Lung (tissue), 12 donors: ENCODE measurements around the gene C11orf91. TPM values are rescaled to one million over a fixed set of nuclear protein-coding genes. Genes with fewer than 3 reads are reported as not detected.

Experiments
- ATAC-seq: fragments of 200-7000 bp; cut with Tn5 transposase; one replicate; pipeline ENCODE4 v1.9.1; 2020; ENCODE audit warnings: moderate number of reproducible peaks; ENCODE audit not compliant: insufficient read depth, low FRiP score
- DNase-seq, 3 donors: peaks; one replicate each; pipeline ENCODE4 v3.0.0-alpha.2; 2013 to 2017
- H3K27ac ChIP-seq, 2 donors: one replicate each; pipeline ENCODE4 v1.5.1; 2013; ENCODE audit warnings: mild to moderate bottlenecking in 2 of 2, moderate library complexity in 2 of 2, control low read depth in 1 of 2, inconsistent platforms in 1 of 2, low read depth in 1 of 2, low read length in 1 of 2
- H3K27me3 ChIP-seq, 3 donors: one replicate each; pipeline ENCODE4 v1.5.1; 2013; ENCODE audit warnings: low read length in 2 of 3; ENCODE audit not compliant: control insufficient read depth in 3 of 3, insufficient read depth in 3 of 3
- H3K36me3 ChIP-seq, 4 donors: one replicate each; pipeline ENCODE4 v1.5.1; 2013; ENCODE audit warnings: low read length in 4 of 4, mild to moderate bottlenecking in 1 of 4, moderate library complexity in 1 of 4; ENCODE audit not compliant: control insufficient read depth in 4 of 4, insufficient read depth in 4 of 4
- H3K4me1 ChIP-seq, 5 donors: one replicate each; pipeline ENCODE4 v1.5.1; 2013; ENCODE audit warnings: low read length in 5 of 5, mild to moderate bottlenecking in 2 of 5, moderate library complexity in 1 of 5; ENCODE audit not compliant: control insufficient read depth in 5 of 5, insufficient read depth in 5 of 5
- H3K4me3 ChIP-seq: one replicate; pipeline ENCODE4 v1.5.1; 2013; ENCODE audit warnings: mild to moderate bottlenecking, control low read depth, moderate library complexity
- H3K9ac ChIP-seq, 2 donors: one replicate each; pipeline ENCODE4 v1.5.1; 2013; ENCODE audit warnings: low read length in 2 of 2, control low read depth in 1 of 2; ENCODE audit not compliant: insufficient read depth in 1 of 2
- H3K9me3 ChIP-seq, 4 donors: one replicate each; pipeline ENCODE4 v1.5.1; 2013; ENCODE audit warnings: low read length in 3 of 4, mild to moderate bottlenecking in 1 of 4, moderate library complexity in 1 of 4; ENCODE audit not compliant: control insufficient read depth in 4 of 4, insufficient read depth in 3 of 4
- WGBS, 2 donors: extraction: QIAGEN DNeasy Blood & Tissue Kit; methylation state at CpG; one replicate each; pipeline ENCODE4 v1.1.7; 2013; 5-methylcytosine and 5-hydroxymethylcytosine counted together
- polyA plus RNA-seq, 2 donors: library from polyadenylated mRNA; stranded (reverse); fragments of 200-250 nt; gene quantifications; one replicate each; pipeline ENCODE4 v1.2.1, GENCODE V29; 2013
- total RNA-seq, 2 donors: library from RNA; depleted of rRNA in 1 of 2; stranded (reverse); fragments of >200 nt in 1 of 2; gene quantifications; one replicate each; pipeline ENCODE4 v1.2.1, GENCODE V29; 2014 to 2021
- TF ChIP-seq, protein P1 (sequence below): IDR thresholded peaks from 2 replicates; pipeline ENCODE4 v1.5.1; 2012; ENCODE audit warnings: mild to moderate bottlenecking; ENCODE audit errors: control extremely low read depth, extremely low read depth
- donor health status: control.
- donor health status: control.
- donor health status: Bipolar disorder and iron deficiency.
- donor health status: healthy.
- donor health status: DM: yes; HTN: yes; CAD: no.

C11orf91 gene
- total and polyA plus RNA-seq, 4 donors: 0.58 to 3.6 TPM; not detected in 2

- ATAC-seq: no peak
- Histone ChIP-seq H3K36me3 (no peaks in the 10 kb centered on the region), H3K4me3 (no peak overlapping the region), H3K27me3 (no peaks in the 10 kb centered on the region), H3K4me1 (peaks cover 16 to 44% (median 23%) of the 10 kb centered on the region in 5 donors), H3K9me3 (no peaks in the 10 kb centered on the region), H3K9ac (no peak overlapping the region), H3K27ac (no peak overlapping the region)
- DNase-seq: no peak
- TF ChIP-seq, protein P1, sequence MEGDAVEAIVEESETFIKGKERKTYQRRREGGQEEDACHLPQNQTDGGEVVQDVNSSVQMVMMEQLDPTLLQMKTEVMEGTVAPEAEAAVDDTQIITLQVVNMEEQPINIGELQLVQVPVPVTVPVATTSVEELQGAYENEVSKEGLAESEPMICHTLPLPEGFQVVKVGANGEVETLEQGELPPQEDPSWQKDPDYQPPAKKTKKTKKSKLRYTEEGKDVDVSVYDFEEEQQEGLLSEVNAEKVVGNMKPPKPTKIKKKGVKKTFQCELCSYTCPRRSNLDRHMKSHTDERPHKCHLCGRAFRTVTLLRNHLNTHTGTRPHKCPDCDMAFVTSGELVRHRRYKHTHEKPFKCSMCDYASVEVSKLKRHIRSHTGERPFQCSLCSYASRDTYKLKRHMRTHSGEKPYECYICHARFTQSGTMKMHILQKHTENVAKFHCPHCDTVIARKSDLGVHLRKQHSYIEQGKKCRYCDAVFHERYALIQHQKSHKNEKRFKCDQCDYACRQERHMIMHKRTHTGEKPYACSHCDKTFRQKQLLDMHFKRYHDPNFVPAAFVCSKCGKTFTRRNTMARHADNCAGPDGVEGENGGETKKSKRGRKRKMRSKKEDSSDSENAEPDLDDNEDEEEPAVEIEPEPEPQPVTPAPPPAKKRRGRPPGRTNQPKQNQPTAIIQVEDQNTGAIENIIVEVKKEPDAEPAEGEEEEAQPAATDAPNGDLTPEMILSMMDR: no peak
- 47 to 69% methylated on average over 5 of the region's 5 CpGs for WGBS, 2 donors
These were observed 4.2 kb downstream of the C11orf91 start for GRCh38 chr11:33696411-33696810.

- 77 to 95% methylated on average over 4 of the region's 4 CpGs for WGBS, 2 donors
- Histone ChIP-seq H3K36me3 (no peaks in the 10 kb centered on the region), H3K9ac (no peak overlapping the region), H3K4me1 (peaks cover 17 to 50% (median 24%) of the 10 kb centered on the region in 5 donors), H3K27ac (peak overlapping the region; percentile 22 to 56), H3K4me3 (no peak overlapping the region), H3K27me3 (no peaks in the 10 kb centered on the region), H3K9me3 (no peaks in the 10 kb centered on the region)
- ATAC-seq (no peak), DNase-seq (no peak)
- TF ChIP-seq, protein P1: no peak
These were observed 5.5 kb downstream of the C11orf91 start for GRCh38 chr11:33695051-33695566.

GRCh38 chr11:33694346-33695050 lies 6.1 kb downstream of the C11orf91 start:
- peak overlapping the region in 1 of 2 donors; percentile 22 for H3K27ac ChIP-seq

More at GRCh38 chr11:33694346-33695050, 6.1 kb downstream of the C11orf91 start:
- Histone ChIP-seq H3K4me3 (no peak overlapping the region), H3K9ac (no peak overlapping the region), H3K4me1 (peaks cover 12 to 45% (median 27%) of the 10 kb centered on the region in 5 donors), H3K36me3 (no peaks in the 10 kb centered on the region), H3K27me3 (no peaks in the 10 kb centered on the region), H3K9me3 (no peaks in the 10 kb centered on the region)
- ATAC-seq (no peak), DNase-seq (no peak)
- TF ChIP-seq, protein P1: no peak
- WGBS, 2 donors: 81 to 82% methylated on average over 4 of the region's 4 CpGs
